ENCODE results near the gene LRRC8E. TPM values are rescaled to one million over a fixed set of nuclear protein-coding genes. Genes with fewer than 3 reads are reported as not detected.

LRRC8E gene
- total and polyA plus RNA-seq, 10 of the 15 experiments (the other 5 are each of a cell fraction or from before 2014, with no cell fraction given) = 0.04 to 0.32 (median 0.25) TPM; not detected in 7

- no peak overlapping the region for H3K4me3 ChIP-seq
- peaks cover 9% of the 10 kb centered on the region; the same call in 1 of the 2 replicates for H4K20me1 ChIP-seq (ENCODE audit: control insufficient read depth, insufficient read depth)
- RAD21 ChIA-PET (ENCODE audit: unreplicated experiment) = interaction anchor here (1.2 to 1.9 kb wide), 2 partner anchors 20 to 332 kb away, joined by 3 to 4 read pairs; no protein-coding TSS in a partner anchor
- H3K4me1 ChIP-seq (ENCODE audit: control insufficient read depth, insufficient read depth, low read length) = peaks cover 14% of the 10 kb centered on the region
- H3K27me3 ChIP-seq (replicated peaks in 1 of 2; ENCODE audit: control insufficient read depth in 2 of 2, insufficient read depth in 2 of 2, low read length in 1 of 2) = no peaks in the 10 kb centered on the region
- WGBS (ENCODE audit: insufficient coverage, insufficient replicate concordance, low lambda C conversion rate, missing lambda C conversion rate) = 74% methylated on average over 21 of the region's 21 CpGs
- POLR2A ChIA-PET = interaction anchor here (0.5 kb wide), 1 partner anchor 763 kb away, joined by 3 read pairs; no protein-coding TSS in a partner anchor
- H3K4me2 ChIP-seq (ENCODE audit: control insufficient read depth, insufficient read depth) = no peak overlapping the region
- SMC1A ChIA-PET (ENCODE audit: uncharacterized antibody, unreplicated experiment) = no interaction called here
- no peak overlapping the region for H2AFZ ChIP-seq (ENCODE audit: control insufficient read depth, low read depth, low read length)
- no peaks in the 10 kb centered on the region for H3K36me3 ChIP-seq (ENCODE audit: control insufficient read depth in 2 of 2, insufficient read depth in 2 of 2, low read length in 1 of 2)
- intact Hi-C loops (cut with micrococcal nuclease; ENCODE audit: unreplicated experiment) = loop anchor here (10.0 kb wide), 1 partner anchor 216 kb away; the partner anchor contains the start of gene TRAPPC5
- no peaks in the 10 kb centered on the region for H3K9me3 ChIP-seq (replicated peaks; ENCODE audit: control insufficient read depth, insufficient read depth, low read length)
- no peak for FAIRE-seq
- ATAC-seq = no peak
- no peak overlapping the region for H3K27ac ChIP-seq (ENCODE audit: control insufficient read depth, insufficient read depth)
- no peak for TF ChIP-seq CHD4 (IDR thresholded peaks at IDR 0.05)
- in situ Hi-C loops (cut with MboI) = no loop called here
- CTCF ChIA-PET = interaction anchor here (1.1 to 1.4 kb wide), 4 partner anchors 10 to 262 kb away, joined by 3 to 6 read pairs (median 4); partner anchors contain the start of gene SNAPC2
- H3K9ac ChIP-seq (ENCODE audit: control insufficient read depth, insufficient read depth, low read length) = no peak overlapping the region
- no TSS peak for BruUV-seq (replicated peaks)
- H3K79me2 ChIP-seq (ENCODE audit: control insufficient read depth, insufficient read depth, low read length) = peaks cover 22% of the 10 kb centered on the region
- no peak for DNase-seq (ENCODE audit: low read depth, low spot score)
These were observed 12.1 kb downstream of the LRRC8E start for GRCh38 chr19:7900401-7900870.

- Histone ChIP-seq H3K36me3 (ENCODE audit: control insufficient read depth in 2 of 2, insufficient read depth in 2 of 2, low read length in 1 of 2) (no peaks in the 10 kb centered on the region), H3K27ac (ENCODE audit: control insufficient read depth, insufficient read depth) (no peak overlapping the region), H3K4me2 (ENCODE audit: control insufficient read depth, insufficient read depth) (no peak overlapping the region), H4K20me1 (ENCODE audit: control insufficient read depth, insufficient read depth) (peaks cover 9% of the 10 kb centered on the region; the same call in 1 of the 2 replicates), H3K79me2 (ENCODE audit: control insufficient read depth, insufficient read depth, low read length) (peaks cover 27% of the 10 kb centered on the region), H3K9me3 (replicated peaks; ENCODE audit: control insufficient read depth, insufficient read depth, low read length) (no peaks in the 10 kb centered on the region), H3K4me3 (no peak overlapping the region), H3K27me3 (replicated peaks in 1 of 2; ENCODE audit: control insufficient read depth in 2 of 2, insufficient read depth in 2 of 2, low read length in 1 of 2) (no peaks in the 10 kb centered on the region), H2AFZ (ENCODE audit: control insufficient read depth, low read depth, low read length) (no peak overlapping the region), H3K9ac (ENCODE audit: control insufficient read depth, insufficient read depth, low read length) (no peak overlapping the region), H3K4me1 (ENCODE audit: control insufficient read depth, insufficient read depth, low read length) (peaks cover 14% of the 10 kb centered on the region)
- WGBS (ENCODE audit: insufficient coverage, insufficient replicate concordance, low lambda C conversion rate, missing lambda C conversion rate) = 45% methylated on average over 3 of the region's 3 CpGs
- FAIRE-seq (no peak), ATAC-seq (no peak), DNase-seq (ENCODE audit: low read depth, low spot score) (no peak)
- ChIA-PET CTCF (interaction anchor here (0.6 to 3.3 kb wide), 4 partner anchors 10 to 28 kb away, joined by 3 to 8 read pairs (median 4); partner anchors contain the start of gene SNAPC2), POLR2A (interaction anchor here (0.7 kb wide), 1 partner anchor 101 kb away, joined by 3 read pairs; no protein-coding TSS in a partner anchor), RAD21 (ENCODE audit: unreplicated experiment) (interaction anchor here (1.2 to 1.9 kb wide), 2 partner anchors 20 to 333 kb away, joined by 3 to 4 read pairs; no protein-coding TSS in a partner anchor), SMC1A (ENCODE audit: uncharacterized antibody, unreplicated experiment) (no interaction called here)
- in situ Hi-C loops (cut with MboI) (no loop called here), intact Hi-C loops (cut with micrococcal nuclease; ENCODE audit: unreplicated experiment) (loop anchor here (10.0 kb wide), 1 partner anchor 216 kb away; the partner anchor contains the start of gene TRAPPC5)
- no TSS peak for BruUV-seq (replicated peaks)
- TF ChIP-seq PKNOX1 (IDR thresholded peaks at IDR 0.05) (no peak), KLF5 (IDR thresholded peaks at IDR 0.05; ENCODE audit: partially characterized antibody) (no peak), EZH2 (IDR thresholded peaks at IDR 0.05; ENCODE audit: borderline replicate concordance, control insufficient read depth, low read depth, low read length) (no peak), YBX1 (IDR thresholded peaks at IDR 0.05) (no peak), NR2F1 (conservative IDR thresholded peaks at IDR 0.05) (no peak), ZNF217 (IDR thresholded peaks at IDR 0.05) (no peak), ASH2L (IDR thresholded peaks at IDR 0.05; ENCODE audit: borderline replicate concordance, low read depth) (no peak), EP300 (IDR thresholded peaks at IDR 0.05; ENCODE audit: borderline replicate concordance in 1 of 2, control insufficient read depth in 1 of 2, low read depth in 2 of 2, low read length in 2 of 2) (no peak)
- TF ChIP-seq, protein P1, sequence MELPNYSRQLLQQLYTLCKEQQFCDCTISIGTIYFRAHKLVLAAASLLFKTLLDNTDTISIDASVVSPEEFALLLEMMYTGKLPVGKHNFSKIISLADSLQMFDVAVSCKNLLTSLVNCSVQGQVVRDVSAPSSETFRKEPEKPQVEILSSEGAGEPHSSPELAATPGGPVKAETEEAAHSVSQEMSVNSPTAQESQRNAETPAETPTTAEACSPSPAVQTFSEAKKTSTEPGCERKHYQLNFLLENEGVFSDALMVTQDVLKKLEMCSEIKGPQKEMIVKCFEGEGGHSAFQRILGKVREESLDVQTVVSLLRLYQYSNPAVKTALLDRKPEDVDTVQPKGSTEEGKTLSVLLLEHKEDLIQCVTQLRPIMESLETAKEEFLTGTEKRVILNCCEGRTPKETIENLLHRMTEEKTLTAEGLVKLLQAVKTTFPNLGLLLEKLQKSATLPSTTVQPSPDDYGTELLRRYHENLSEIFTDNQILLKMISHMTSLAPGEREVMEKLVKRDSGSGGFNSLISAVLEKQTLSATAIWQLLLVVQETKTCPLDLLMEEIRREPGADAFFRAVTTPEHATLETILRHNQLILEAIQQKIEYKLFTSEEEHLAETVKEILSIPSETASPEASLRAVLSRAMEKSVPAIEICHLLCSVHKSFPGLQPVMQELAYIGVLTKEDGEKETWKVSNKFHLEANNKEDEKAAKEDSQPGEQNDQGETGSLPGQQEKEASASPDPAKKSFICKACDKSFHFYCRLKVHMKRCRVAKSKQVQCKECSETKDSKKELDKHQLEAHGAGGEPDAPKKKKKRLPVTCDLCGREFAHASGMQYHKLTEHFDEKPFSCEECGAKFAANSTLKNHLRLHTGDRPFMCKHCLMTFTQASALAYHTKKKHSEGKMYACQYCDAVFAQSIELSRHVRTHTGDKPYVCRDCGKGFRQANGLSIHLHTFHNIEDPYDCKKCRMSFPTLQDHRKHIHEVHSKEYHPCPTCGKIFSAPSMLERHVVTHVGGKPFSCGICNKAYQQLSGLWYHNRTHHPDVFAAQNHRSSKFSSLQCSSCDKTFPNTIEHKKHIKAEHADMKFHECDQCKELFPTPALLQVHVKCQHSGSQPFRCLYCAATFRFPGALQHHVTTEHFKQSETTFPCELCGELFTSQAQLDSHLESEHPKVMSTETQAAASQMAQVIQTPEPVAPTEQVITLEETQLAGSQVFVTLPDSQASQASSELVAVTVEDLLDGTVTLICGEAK (IDR thresholded peaks at IDR 0.05; ENCODE audit: borderline replicate concordance) = no peak
These were observed 12.6 kb downstream of the LRRC8E start for GRCh38 chr19:7900931-7901330.
